ENCODE measurements around the gene ZCWPW2. TPM values are rescaled to one million over a fixed set of nuclear protein-coding genes. Genes with fewer than 3 reads are reported as not detected.

Gene ZCWPW2
- total RNA-seq, 1 donor from 2014 or later, result 1.2 TPM

GRCh38 chr3:28553175-28553574, 204.7 kb downstream of the ZCWPW2 start:
- Mint-ChIP-seq H3K4me3 (ENCODE audit: unreplicated experiment) (no peak overlapping the region), H3K27me3 (ENCODE audit: unreplicated experiment) (peaks cover 2% of the 10 kb centered on the region), H3K27ac (ENCODE audit: unreplicated experiment) (no peak overlapping the region), H3K4me1 (ENCODE audit: unreplicated experiment) (no peaks in the 10 kb centered on the region), H3K9me3 (ENCODE audit: unreplicated experiment) (no peaks in the 10 kb centered on the region), H3K36me3 (ENCODE audit: unreplicated experiment) (no peaks in the 10 kb centered on the region)
- DNase-seq (ENCODE audit: extremely low spot score, unreplicated experiment), result no peak
- TF ChIP-seq, protein P1, sequence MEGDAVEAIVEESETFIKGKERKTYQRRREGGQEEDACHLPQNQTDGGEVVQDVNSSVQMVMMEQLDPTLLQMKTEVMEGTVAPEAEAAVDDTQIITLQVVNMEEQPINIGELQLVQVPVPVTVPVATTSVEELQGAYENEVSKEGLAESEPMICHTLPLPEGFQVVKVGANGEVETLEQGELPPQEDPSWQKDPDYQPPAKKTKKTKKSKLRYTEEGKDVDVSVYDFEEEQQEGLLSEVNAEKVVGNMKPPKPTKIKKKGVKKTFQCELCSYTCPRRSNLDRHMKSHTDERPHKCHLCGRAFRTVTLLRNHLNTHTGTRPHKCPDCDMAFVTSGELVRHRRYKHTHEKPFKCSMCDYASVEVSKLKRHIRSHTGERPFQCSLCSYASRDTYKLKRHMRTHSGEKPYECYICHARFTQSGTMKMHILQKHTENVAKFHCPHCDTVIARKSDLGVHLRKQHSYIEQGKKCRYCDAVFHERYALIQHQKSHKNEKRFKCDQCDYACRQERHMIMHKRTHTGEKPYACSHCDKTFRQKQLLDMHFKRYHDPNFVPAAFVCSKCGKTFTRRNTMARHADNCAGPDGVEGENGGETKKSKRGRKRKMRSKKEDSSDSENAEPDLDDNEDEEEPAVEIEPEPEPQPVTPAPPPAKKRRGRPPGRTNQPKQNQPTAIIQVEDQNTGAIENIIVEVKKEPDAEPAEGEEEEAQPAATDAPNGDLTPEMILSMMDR (IDR thresholded peaks at IDR 0.05), result no peak

DNA sequence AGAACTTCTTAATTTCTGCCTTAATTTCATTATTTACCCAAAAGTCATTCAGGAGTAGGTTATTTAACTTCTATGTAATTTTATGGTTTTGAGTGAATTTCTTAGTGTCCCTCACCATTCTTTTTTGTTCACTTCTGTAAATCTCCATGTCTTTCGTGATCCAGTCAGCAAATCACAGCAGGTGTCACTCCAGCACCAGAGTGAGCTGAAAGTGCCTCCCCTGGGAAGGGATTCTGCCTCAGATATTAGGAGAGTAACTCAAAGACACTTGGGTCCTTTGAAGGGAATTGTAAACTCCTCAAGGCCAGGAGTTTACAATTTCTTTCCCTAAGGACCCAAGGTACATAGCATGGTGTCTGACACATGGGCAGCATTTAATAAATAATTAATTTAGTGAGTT, 207.7 kb downstream of the ZCWPW2 start:
- Mint-ChIP-seq H3K27ac (ENCODE audit: unreplicated experiment) (no peak overlapping the region), H3K9me3 (ENCODE audit: unreplicated experiment) (no peaks in the 10 kb centered on the region), H3K4me3 (ENCODE audit: unreplicated experiment) (no peak overlapping the region), H3K4me1 (ENCODE audit: unreplicated experiment) (no peaks in the 10 kb centered on the region), H3K27me3 (ENCODE audit: unreplicated experiment) (peaks cover 8% of the 10 kb centered on the region), H3K36me3 (ENCODE audit: unreplicated experiment) (no peaks in the 10 kb centered on the region)
- TF ChIP-seq, protein P1 (IDR thresholded peaks at IDR 0.05), result no peak
- no peak for DNase-seq (ENCODE audit: extremely low spot score, unreplicated experiment)

DNA sequence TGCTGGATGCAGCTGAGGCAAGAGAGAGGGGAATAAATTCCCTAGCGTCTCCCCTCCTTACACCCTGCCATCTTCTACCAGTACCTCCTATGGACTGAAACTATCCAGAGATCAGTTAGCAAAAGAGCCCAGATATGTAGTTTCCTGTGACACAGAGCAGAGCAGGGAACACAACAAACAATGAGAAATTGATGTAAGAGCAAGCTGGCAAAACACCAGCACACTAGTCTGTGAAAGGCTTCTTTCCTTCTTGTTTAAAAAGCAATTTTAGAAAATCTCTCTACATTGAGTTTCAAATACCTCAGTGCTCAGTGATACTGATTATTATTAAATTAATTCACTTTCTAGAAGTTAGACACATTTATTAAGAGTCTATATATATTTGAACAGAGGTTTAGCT, 215.7 kb downstream of the ZCWPW2 start:
- Mint-ChIP-seq H3K27ac (ENCODE audit: unreplicated experiment) (no peak overlapping the region), H3K4me1 (ENCODE audit: unreplicated experiment) (no peaks in the 10 kb centered on the region), H3K27me3 (ENCODE audit: unreplicated experiment) (peaks cover 13% of the 10 kb centered on the region), H3K9me3 (ENCODE audit: unreplicated experiment) (no peaks in the 10 kb centered on the region), H3K36me3 (ENCODE audit: unreplicated experiment) (no peaks in the 10 kb centered on the region), H3K4me3 (ENCODE audit: unreplicated experiment) (no peak overlapping the region)
- no peak for DNase-seq (ENCODE audit: extremely low spot score, unreplicated experiment)
- TF ChIP-seq, protein P1 (IDR thresholded peaks at IDR 0.05), result no peak

DNA sequence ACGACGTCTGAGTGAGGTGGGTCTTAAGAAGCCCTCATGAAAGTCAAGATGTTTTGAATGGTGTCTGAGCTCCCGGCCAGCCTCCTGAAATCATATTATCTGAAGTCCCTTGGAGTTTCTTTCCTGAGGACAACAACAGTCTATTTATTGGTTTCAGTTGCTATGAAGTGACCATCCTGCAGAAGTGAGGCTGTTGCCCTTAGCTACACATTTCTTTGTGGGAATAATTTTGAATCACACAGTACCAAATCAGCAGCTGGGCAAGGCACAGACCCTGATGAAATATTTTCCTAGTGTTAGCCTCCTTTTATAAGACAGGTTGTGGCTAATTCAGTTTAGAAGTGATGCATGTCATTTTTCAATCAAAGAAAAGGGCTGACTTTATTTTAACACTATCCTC, 220.8 kb downstream of the ZCWPW2 start:
- no peaks in the 10 kb centered on the region for H3K9me3 Mint-ChIP-seq (ENCODE audit: unreplicated experiment)
- H3K4me1 Mint-ChIP-seq (ENCODE audit: unreplicated experiment), result no peaks in the 10 kb centered on the region
- H3K4me3 Mint-ChIP-seq (ENCODE audit: unreplicated experiment), result no peak overlapping the region
- H3K27me3 Mint-ChIP-seq (ENCODE audit: unreplicated experiment), result peaks cover 44% of the 10 kb centered on the region
- TF ChIP-seq, protein P1 (IDR thresholded peaks at IDR 0.05), result no peak
- no peak for DNase-seq (ENCODE audit: extremely low spot score, unreplicated experiment)
- no peaks in the 10 kb centered on the region for H3K36me3 Mint-ChIP-seq (ENCODE audit: unreplicated experiment)
- H3K27ac Mint-ChIP-seq (ENCODE audit: unreplicated experiment), result no peak overlapping the region

GRCh38 chr3:28574036-28574435, 225.5 kb downstream of the ZCWPW2 start:
- H3K27me3 Mint-ChIP-seq (ENCODE audit: unreplicated experiment), result peaks cover 83% of the 10 kb centered on the region
- TF ChIP-seq, protein P1 (IDR thresholded peaks at IDR 0.05), result no peak

More at GRCh38 chr3:28574036-28574435, 225.5 kb downstream of the ZCWPW2 start:
- DNase-seq (ENCODE audit: extremely low spot score, unreplicated experiment), result no peak
- Mint-ChIP-seq H3K27ac (ENCODE audit: unreplicated experiment) (no peak overlapping the region), H3K36me3 (ENCODE audit: unreplicated experiment) (no peaks in the 10 kb centered on the region), H3K4me3 (ENCODE audit: unreplicated experiment) (no peak overlapping the region), H3K9me3 (ENCODE audit: unreplicated experiment) (no peaks in the 10 kb centered on the region), H3K4me1 (ENCODE audit: unreplicated experiment) (peaks cover 12% of the 10 kb centered on the region)

All from osteocyte (in vitro differentiated cells).